Subcutaneous adipose tissue (tissue), 4 donors: ENCODE measurements around the gene AP3S2. TPM values are rescaled to one million over a fixed set of nuclear protein-coding genes. Genes with fewer than 3 reads are reported as not detected.

ENCODE experiments used
- total RNA-seq, 4 donors: library from RNA; depleted of rRNA; stranded (reverse); fragments of >200 nt; gene quantifications; one replicate each; pipeline ENCODE4 v1.1.0, GENCODE V29; 2016
- TF ChIP-seq, protein P1 (sequence below): fragments of 450-650 bp; IDR thresholded peaks from one replicate; pipeline ENCODE4 v1.5.1; 2016; ENCODE audit warnings: low read depth, mild to moderate bottlenecking, control low read depth, antibody characterized with exemption, moderate library complexity

AP3S2 gene
- total RNA-seq, 4 donors from 2014 or later = 54.4 to 86.9 (median 66.9) TPM

DNA sequence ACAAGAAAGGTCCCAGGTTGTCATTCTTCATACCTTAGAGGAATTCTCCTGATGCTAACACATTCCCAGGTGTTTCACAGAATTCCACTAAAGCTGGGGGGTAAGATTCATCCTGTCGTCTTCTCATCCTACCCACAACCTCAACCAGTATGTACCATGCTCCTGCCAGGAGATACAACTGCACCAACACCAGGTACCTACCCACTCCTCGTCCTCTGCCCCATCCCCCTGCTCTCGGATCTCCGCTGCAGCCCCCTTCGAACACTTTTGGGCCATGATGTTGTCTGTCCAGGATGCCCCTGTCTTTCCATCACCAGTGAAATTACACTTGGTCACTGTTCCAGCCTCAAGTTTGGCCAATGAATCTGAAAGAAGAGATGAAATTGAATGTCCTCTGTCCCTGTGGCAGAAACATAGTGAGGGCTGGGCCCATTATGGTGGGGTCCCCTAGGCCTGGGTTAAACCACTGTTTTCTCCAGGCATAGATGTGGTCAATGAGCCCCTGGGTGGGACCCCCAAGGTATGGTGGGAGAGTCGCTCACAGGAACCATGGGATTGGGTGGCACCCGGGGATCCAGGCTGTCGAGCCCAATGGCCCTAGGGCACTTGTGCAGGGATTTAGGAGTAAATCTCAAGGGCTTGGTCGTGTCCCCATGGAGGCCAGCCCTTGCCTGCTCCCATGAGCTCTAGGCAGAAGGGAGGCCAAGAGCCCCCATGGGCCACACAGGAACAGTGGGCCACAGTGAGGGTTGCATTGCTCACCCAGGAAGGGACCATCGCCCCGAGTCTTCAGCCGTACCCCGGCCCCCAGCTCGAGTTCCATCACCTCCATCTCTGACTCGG is 9.4 kb upstream of the AP3S2 start:
- TF ChIP-seq, protein P1, sequence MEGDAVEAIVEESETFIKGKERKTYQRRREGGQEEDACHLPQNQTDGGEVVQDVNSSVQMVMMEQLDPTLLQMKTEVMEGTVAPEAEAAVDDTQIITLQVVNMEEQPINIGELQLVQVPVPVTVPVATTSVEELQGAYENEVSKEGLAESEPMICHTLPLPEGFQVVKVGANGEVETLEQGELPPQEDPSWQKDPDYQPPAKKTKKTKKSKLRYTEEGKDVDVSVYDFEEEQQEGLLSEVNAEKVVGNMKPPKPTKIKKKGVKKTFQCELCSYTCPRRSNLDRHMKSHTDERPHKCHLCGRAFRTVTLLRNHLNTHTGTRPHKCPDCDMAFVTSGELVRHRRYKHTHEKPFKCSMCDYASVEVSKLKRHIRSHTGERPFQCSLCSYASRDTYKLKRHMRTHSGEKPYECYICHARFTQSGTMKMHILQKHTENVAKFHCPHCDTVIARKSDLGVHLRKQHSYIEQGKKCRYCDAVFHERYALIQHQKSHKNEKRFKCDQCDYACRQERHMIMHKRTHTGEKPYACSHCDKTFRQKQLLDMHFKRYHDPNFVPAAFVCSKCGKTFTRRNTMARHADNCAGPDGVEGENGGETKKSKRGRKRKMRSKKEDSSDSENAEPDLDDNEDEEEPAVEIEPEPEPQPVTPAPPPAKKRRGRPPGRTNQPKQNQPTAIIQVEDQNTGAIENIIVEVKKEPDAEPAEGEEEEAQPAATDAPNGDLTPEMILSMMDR = no peak

GRCh38 chr15:89900849-89901248 is 7.1 kb upstream of the AP3S2 start:
- TF ChIP-seq, protein P1 = no peak

- TF ChIP-seq, protein P1 = no peak
Observed at GRCh38 chr15:89899951-89900567, 6.3 kb upstream of the AP3S2 start.

DNA sequence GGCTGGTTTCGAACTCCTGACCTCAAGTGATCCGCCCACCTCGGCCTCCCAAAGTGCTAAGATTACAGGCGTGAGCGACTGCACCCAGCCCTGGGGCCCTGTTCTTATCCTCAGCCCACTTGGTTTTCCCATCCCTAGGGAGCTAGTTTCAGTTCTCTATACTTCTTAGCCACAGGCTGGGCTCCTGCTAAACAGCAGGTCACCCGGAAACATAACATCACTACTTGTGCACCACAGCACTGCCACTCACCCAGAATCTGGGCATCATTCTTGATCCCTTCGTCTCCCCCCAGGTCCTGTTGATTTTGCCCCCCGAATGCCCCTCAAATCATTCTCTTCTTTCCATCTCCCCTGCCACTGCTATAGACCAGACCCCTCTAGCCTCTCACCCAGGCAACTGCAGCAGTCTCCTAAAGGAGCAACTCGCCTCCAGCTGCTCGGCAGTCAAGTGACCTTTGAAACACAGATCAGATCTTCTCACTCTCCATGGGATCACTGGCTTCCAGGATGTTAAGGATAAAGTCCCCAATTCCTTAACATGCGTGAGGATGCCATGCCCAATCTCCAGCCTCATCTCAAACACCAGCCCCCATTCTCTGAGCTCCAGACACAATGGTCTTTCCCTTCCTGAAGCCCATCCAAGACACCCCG is 5.6 kb upstream of the AP3S2 start:
- TF ChIP-seq, protein P1 = no peak

DNA sequence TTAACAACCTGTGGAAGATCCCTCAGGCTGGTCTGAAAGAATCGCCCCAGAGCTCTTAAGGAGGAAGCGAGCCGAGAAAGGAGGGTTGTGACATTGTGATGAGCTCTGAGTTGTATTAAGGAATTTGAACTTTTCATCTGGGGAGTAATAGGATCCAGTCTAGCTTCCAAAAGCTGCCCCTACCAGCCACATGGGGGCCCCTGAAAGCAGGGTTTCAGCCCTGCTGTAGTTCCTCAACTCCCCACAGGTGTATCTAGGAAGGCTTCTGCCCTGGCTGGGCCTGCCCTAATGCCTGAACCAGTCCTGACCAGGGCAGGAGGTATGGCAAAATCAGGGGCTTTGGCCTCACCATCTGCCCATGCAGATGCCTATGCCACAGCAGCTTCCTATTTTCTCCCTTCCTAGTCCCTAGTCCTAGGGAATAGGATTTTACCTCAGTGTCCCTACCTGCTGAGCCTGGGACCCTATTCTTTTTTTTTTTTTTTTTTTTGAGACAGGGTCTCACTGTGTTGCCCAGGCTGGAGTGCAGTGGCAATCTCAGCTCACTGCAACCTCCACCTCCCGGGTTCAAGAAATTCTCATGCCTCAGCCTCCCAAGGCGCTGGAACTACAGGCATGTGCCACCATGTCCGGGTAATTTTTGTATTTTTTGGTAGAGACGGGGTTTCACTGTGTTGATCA is 5.0 kb upstream of the AP3S2 start:
- TF ChIP-seq, protein P1 = no peak

DNA sequence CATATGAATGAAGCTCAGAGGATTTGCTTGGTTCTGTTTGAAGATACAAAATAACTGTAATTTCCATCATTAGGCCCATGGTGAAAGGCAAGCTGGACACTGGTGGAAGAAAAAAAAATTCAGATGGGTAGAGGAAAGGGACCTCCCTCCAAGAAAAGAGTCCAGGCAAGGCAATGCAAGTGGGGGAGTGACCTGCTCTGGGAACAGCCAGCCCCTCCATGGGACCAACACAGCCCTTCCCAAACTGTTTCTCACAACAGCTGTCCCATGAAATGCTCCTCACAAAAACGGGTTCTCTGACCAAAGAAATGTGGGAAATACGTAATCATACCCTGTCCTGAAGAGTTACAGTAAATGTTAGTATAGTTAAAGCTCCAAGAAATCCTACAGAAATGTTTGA is 4.4 kb upstream of the AP3S2 start:
- TF ChIP-seq, protein P1 = no peak
